ENCODE results near the gene SLC35F3. TPM values are rescaled to one million over a fixed set of nuclear protein-coding genes. Genes with fewer than 3 reads are reported as not detected.

SLC35F3 gene
- total and polyA plus RNA-seq, 2 donors from 2014 or later: 0.41 to 0.66 TPM

- H3K4me3 ChIP-seq (ENCODE audit: low read length in 3 of 3): no peak overlapping the region
- no peak overlapping the region for H3K27ac ChIP-seq (ENCODE audit: low read depth in 2 of 2, low read length in 2 of 2)
- intact Hi-C loops (cut with DNase I): no loop called here
- no peaks in the 10 kb centered on the region for H3K36me3 ChIP-seq (ENCODE audit: control insufficient read depth in 2 of 3, insufficient read depth in 3 of 3, low read length in 3 of 3)
- no peaks in the 10 kb centered on the region for H3K4me1 ChIP-seq (ENCODE audit: control insufficient read depth in 2 of 3, insufficient read depth in 2 of 3, low read depth in 1 of 3, low read length in 3 of 3)
- H3K27me3 ChIP-seq (ENCODE audit: control insufficient read depth, insufficient read depth, low read length): no peaks in the 10 kb centered on the region
- FAIRE-seq: no peak
- TF ChIP-seq CTCF (IDR thresholded peaks at IDR 0.05; ENCODE audit: borderline replicate concordance, extremely low read depth, insufficient read depth): no peak
- no peak for DNase-seq
- H3K9ac ChIP-seq (ENCODE audit: low read length in 3 of 3): no peak overlapping the region
- peaks cover 0 to 5% (median 0%) of the 10 kb centered on the region in 3 donors for H3K9me3 ChIP-seq (ENCODE audit: control insufficient read depth in 2 of 3, insufficient read depth in 1 of 3, low read length in 3 of 3)
Measured at GRCh38 chr1:234237393-234237792, 332.9 kb downstream of the SLC35F3 start.

- FAIRE-seq (no peak), DNase-seq (no peak)
- intact Hi-C loops (cut with DNase I): no loop called here
- TF ChIP-seq CTCF (IDR thresholded peaks at IDR 0.05; ENCODE audit: borderline replicate concordance, extremely low read depth, insufficient read depth): no peak
- peaks cover 0 to 5% (median 0%) of the 10 kb centered on the region in 3 donors for H3K9me3 ChIP-seq (ENCODE audit: control insufficient read depth in 2 of 3, insufficient read depth in 1 of 3, low read length in 3 of 3)
- no peaks in the 10 kb centered on the region for H3K4me1 ChIP-seq (ENCODE audit: control insufficient read depth in 2 of 3, insufficient read depth in 2 of 3, low read depth in 1 of 3, low read length in 3 of 3)
- H3K27ac ChIP-seq (ENCODE audit: low read depth in 2 of 2, low read length in 2 of 2): no peak overlapping the region
- no peaks in the 10 kb centered on the region for H3K27me3 ChIP-seq (ENCODE audit: control insufficient read depth, insufficient read depth, low read length)
- H3K4me3 ChIP-seq (ENCODE audit: low read length in 3 of 3): no peak overlapping the region
- H3K9ac ChIP-seq (ENCODE audit: low read length in 3 of 3): no peak overlapping the region
- no peaks in the 10 kb centered on the region for H3K36me3 ChIP-seq (ENCODE audit: control insufficient read depth in 2 of 3, insufficient read depth in 3 of 3, low read length in 3 of 3)
Measured at GRCh38 chr1:234238060-234238459, 333.6 kb downstream of the SLC35F3 start.

- Histone ChIP-seq H3K4me1 (ENCODE audit: control insufficient read depth in 2 of 3, insufficient read depth in 2 of 3, low read depth in 1 of 3, low read length in 3 of 3) (no peaks in the 10 kb centered on the region), H3K27ac (ENCODE audit: low read depth in 2 of 2, low read length in 2 of 2) (no peak overlapping the region), H3K4me3 (ENCODE audit: low read length in 3 of 3) (no peak overlapping the region), H3K36me3 (ENCODE audit: control insufficient read depth in 2 of 3, insufficient read depth in 3 of 3, low read length in 3 of 3) (no peaks in the 10 kb centered on the region), H3K9ac (ENCODE audit: low read length in 3 of 3) (no peak overlapping the region), H3K27me3 (ENCODE audit: control insufficient read depth, insufficient read depth, low read length) (no peaks in the 10 kb centered on the region), H3K9me3 (ENCODE audit: control insufficient read depth in 2 of 3, insufficient read depth in 1 of 3, low read length in 3 of 3) (peaks cover 0 to 5% (median 0%) of the 10 kb centered on the region in 3 donors)
- intact Hi-C loops (cut with DNase I): no loop called here
- no peak for TF ChIP-seq CTCF (IDR thresholded peaks at IDR 0.05; ENCODE audit: borderline replicate concordance, extremely low read depth, insufficient read depth)
- FAIRE-seq (no peak), DNase-seq (no peak)
Measured at GRCh38 chr1:234239515-234239914, 335.0 kb downstream of the SLC35F3 start.

GRCh38 chr1:234239936-234240335 is 335.5 kb downstream of the SLC35F3 start:
- no peak for TF ChIP-seq CTCF (IDR thresholded peaks at IDR 0.05; ENCODE audit: borderline replicate concordance, extremely low read depth, insufficient read depth)
- intact Hi-C loops (cut with DNase I): no loop called here
- H3K27ac ChIP-seq (ENCODE audit: low read depth in 2 of 2, low read length in 2 of 2): no peak overlapping the region
- H3K27me3 ChIP-seq (ENCODE audit: control insufficient read depth, insufficient read depth, low read length): no peaks in the 10 kb centered on the region
- peaks cover 0 to 5% (median 0%) of the 10 kb centered on the region in 3 donors for H3K9me3 ChIP-seq (ENCODE audit: control insufficient read depth in 2 of 3, insufficient read depth in 1 of 3, low read length in 3 of 3)
- H3K9ac ChIP-seq (ENCODE audit: low read length in 3 of 3): no peak overlapping the region
- DNase-seq (no peak), FAIRE-seq (no peak)
- H3K36me3 ChIP-seq (ENCODE audit: control insufficient read depth in 2 of 3, insufficient read depth in 3 of 3, low read length in 3 of 3): no peaks in the 10 kb centered on the region
- no peaks in the 10 kb centered on the region for H3K4me1 ChIP-seq (ENCODE audit: control insufficient read depth in 2 of 3, insufficient read depth in 2 of 3, low read depth in 1 of 3, low read length in 3 of 3)
- H3K4me3 ChIP-seq (ENCODE audit: low read length in 3 of 3): no peak overlapping the region

Data from kidney (tissue), 14 donors.